HepG2 (cell line): ENCODE data around the gene MDH2. TPM values are rescaled to one million over a fixed set of nuclear protein-coding genes. Genes with fewer than 3 reads are reported as not detected.
A peak's percentile ranks its signal among the peaks of the same experiment; 100 is the strongest.

Source experiments
- BRCA1 ChIP-seq: sonication (generic); formaldehyde crosslinking; IDR thresholded peaks from 2 replicates; pipeline ENCODE4 v1.4.0; 2020; ENCODE audit warnings: missing genetic modification reagents
- FOSL2 ChIP-seq: sonication (generic); formaldehyde crosslinking; IDR thresholded peaks from 2 replicates; pipeline ENCODE4 v1.4.0; 2020; ENCODE audit warnings: missing genetic modification reagents
- GABPA ChIP-seq, 2 experiments: IDR thresholded peaks; 2 replicates each; pipeline ENCODE4 v1.6.1; 2011 to 2016; ENCODE audit warnings: low read depth in 2 of 2, low read length in 1 of 2, missing biosample characterization in 1 of 2, missing genetic modification characterization in 1 of 2
- KLF6 ChIP-seq: IDR thresholded peaks from 2 replicates; pipeline ENCODE4 v1.8.0; 2016; ENCODE audit warnings: missing biosample characterization, missing genetic modification reagents
- MAF1 ChIP-seq: sonication (generic); formaldehyde crosslinking; IDR thresholded peaks from 2 replicates; pipeline ENCODE4 v1.5.0; 2020; ENCODE audit warnings: missing genetic modification reagents, borderline replicate concordance
- NFYB ChIP-seq: sonication (generic); formaldehyde crosslinking; IDR thresholded peaks from 2 replicates; pipeline ENCODE4 v1.4.0; 2020; ENCODE audit warnings: missing genetic modification reagents
- RORA ChIP-seq: sonication (generic); formaldehyde crosslinking; IDR thresholded peaks from 2 replicates; pipeline ENCODE4 v1.5.0; 2020; ENCODE audit warnings: mild to moderate bottlenecking, missing genetic modification reagents, moderate library complexity
- TCF7 ChIP-seq: sonication (generic); IDR thresholded peaks from 2 replicates; pipeline ENCODE4 v1.6.1; 2016; ENCODE audit warnings: antibody characterized with exemption, low read depth
- ZFP41 ChIP-seq: sonication (generic); formaldehyde crosslinking; IDR thresholded peaks from 2 replicates; pipeline ENCODE4 v1.4.0; 2020; ENCODE audit warnings: mild to moderate bottlenecking, missing genetic modification reagents, borderline replicate concordance
- ZNF235 ChIP-seq: sonication (generic); formaldehyde crosslinking; IDR thresholded peaks from 2 replicates; pipeline ENCODE4 v1.8.1; 2023; ENCODE audit warnings: mild to moderate bottlenecking, missing genetic modification reagents, borderline replicate concordance
- ZNF251 ChIP-seq: sonication (generic); formaldehyde crosslinking; IDR thresholded peaks from 2 replicates; pipeline ENCODE4 v1.9.0; 2021; ENCODE audit warnings: mild to moderate bottlenecking, missing genetic modification reagents
- ZNF282 ChIP-seq: fragments of 450-650 bp; IDR thresholded peaks from 2 replicates; pipeline ENCODE4 v1.6.1; 2018; ENCODE audit not compliant: partially characterized antibody
- polyA plus RNA-seq, 8 experiments: library from polyadenylated mRNA; depleted of rRNA in 3 of 8; stranded (reverse) in 7 of 8; unstranded in 1 of 8; fragments of >200 nt; fragmentation: Illumina TruSeq in 4 of 8; extraction: Trizol in 4 of 8; gene quantifications; 2 replicates each; pipeline versions ENCODE4 v1.2.1 to v1.2.3, GENCODE V29; 2011 to 2016; ENCODE audit warnings: low read depth in 4 of 8, missing spikeins in 1 of 8, mixed read lengths in 1 of 8; ENCODE audit not compliant: insufficient read depth in 1 of 8
- total RNA-seq, 5 experiments: library from RNA; depleted of rRNA; stranded (reverse); fragments of >200 nt; fragmentation: Illumina TruSeq; extraction: Trizol; gene quantifications; 2 replicates each; pipeline ENCODE4 v1.2.3, GENCODE V29; 2016; ENCODE audit warnings: low read depth in 1 of 5
- TF ChIP-seq, protein P1 (sequence below): sonication (generic); formaldehyde crosslinking; IDR thresholded peaks from 2 replicates; pipeline ENCODE4 v1.4.0; 2020; ENCODE audit warnings: missing genetic modification reagents, borderline replicate concordance
- TF ChIP-seq, protein P2 (sequence below): sonication (generic); IDR thresholded peaks from 2 replicates; pipeline ENCODE4 v1.6.1; 2016; ENCODE audit warnings: low read depth, borderline replicate concordance
- TF ChIP-seq, protein P3 (sequence below): sonication (generic); formaldehyde crosslinking; IDR thresholded peaks from 2 replicates; pipeline ENCODE4 v1.8.0; 2022; ENCODE audit warnings: low read depth, missing genetic modification reagents
- TF ChIP-seq, protein P4 (sequence below): sonication (generic); formaldehyde crosslinking; IDR thresholded peaks from 2 replicates; pipeline ENCODE4 v1.4.0; 2020; ENCODE audit warnings: mild to moderate bottlenecking, missing genetic modification reagents, borderline replicate concordance

Gene MDH2
- total and polyA plus RNA-seq, 2 of the 13 experiments (the other 11 are each of a cell fraction or from before 2014, with no cell fraction given), result 81.4 to 90.3 TPM

DNA sequence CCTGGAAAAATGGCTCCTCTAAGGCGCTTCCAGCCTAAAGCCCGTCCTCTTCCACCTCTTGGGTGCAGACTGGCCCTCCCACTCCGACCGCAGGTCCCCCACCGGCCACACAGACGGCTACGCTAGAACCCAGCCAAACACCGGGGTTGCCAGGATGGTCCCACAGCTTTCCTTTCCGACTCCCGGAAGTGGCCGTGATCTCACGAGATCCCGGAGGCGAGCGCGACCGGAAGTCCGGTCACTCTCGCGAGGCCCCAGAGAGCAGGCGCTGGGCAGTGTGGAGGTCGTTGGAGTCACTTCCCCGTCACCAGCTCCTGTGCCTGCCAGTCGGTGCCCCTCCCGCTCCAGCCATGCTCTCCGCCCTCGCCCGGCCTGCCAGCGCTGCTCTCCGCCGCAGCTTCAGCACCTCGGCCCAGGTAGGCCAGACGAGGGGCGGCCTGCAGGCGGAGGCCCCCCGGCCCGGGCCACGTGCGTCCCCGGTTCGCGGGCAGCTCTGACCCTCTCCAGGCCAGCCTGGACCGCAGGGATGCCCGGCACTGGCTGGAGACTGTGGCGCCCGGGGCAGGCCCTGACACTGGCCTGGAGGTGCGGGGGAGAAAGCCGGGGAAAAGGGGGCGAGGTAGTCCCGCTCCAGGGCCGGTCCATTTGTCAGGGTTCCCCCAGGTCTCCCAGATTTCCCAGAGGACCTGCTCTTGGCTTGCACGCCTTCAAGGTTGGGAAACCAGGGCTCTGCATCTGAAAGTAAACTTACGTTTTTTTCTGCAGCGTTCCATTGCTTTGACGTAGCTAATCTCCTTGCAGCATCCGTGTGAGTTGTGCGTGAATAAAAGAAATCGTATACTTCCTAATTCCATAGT, at the start of gene MDH2, which contains the start of gene STYXL1 (continued):
- TF ChIP-seq MAF1 (CRISPR knock-in tag) (0 out of 2 replicates have a peak, but pooled peaks have one; percentile 78), BRCA1 (CRISPR knock-in tag) (0 out of 2 replicates have a peak, but pooled peaks have one; percentile 78), ZNF251 (CRISPR knock-in tag) (no peak), GABPA (IDR thresholded peaks at IDR 0.05; ENCODE audit: low read depth, low read length) (peak; percentile 97), GABPA (CRISPR knock-in tag; IDR thresholded peaks at IDR 0.05; ENCODE audit: low read depth) (peak; percentile 98), TCF7 (no peak), ZNF235 (CRISPR knock-in tag) (0 out of 2 replicates have a peak, but pooled peaks have one; percentile 25), ZNF282 (no peak), RORA (no peak), ZFP41 (peak; percentile 22; the same call in 1 of the 2 replicates), NFYB (CRISPR knock-in tag) (peak; percentile 53), KLF6 (peak; percentile 91), FOSL2 (peak; percentile 55)
- TF ChIP-seq, protein P1, sequence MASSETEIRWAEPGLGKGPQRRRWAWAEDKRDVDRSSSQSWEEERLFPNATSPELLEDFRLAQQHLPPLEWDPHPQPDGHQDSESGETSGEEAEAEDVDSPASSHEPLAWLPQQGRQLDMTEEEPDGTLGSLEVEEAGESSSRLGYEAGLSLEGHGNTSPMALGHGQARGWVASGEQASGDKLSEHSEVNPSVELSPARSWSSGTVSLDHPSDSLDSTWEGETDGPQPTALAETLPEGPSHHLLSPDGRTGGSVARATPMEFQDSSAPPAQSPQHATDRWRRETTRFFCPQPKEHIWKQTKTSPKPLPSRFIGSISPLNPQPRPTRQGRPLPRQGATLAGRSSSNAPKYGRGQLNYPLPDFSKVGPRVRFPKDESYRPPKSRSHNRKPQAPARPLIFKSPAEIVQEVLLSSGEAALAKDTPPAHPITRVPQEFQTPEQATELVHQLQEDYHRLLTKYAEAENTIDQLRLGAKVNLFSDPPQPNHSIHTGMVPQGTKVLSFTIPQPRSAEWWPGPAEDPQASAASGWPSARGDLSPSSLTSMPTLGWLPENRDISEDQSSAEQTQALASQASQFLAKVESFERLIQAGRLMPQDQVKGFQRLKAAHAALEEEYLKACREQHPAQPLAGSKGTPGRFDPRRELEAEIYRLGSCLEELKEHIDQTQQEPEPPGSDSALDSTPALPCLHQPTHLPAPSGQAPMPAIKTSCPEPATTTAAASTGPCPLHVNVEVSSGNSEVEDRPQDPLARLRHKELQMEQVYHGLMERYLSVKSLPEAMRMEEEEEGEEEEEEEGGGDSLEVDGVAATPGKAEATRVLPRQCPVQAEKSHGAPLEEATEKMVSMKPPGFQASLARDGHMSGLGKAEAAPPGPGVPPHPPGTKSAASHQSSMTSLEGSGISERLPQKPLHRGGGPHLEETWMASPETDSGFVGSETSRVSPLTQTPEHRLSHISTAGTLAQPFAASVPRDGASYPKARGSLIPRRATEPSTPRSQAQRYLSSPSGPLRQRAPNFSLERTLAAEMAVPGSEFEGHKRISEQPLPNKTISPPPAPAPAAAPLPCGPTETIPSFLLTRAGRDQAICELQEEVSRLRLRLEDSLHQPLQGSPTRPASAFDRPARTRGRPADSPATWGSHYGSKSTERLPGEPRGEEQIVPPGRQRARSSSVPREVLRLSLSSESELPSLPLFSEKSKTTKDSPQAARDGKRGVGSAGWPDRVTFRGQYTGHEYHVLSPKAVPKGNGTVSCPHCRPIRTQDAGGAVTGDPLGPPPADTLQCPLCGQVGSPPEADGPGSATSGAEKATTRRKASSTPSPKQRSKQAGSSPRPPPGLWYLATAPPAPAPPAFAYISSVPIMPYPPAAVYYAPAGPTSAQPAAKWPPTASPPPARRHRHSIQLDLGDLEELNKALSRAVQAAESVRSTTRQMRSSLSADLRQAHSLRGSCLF (CRISPR knock-in tag), result no peak; the same call in 1 of the 2 replicates
- TF ChIP-seq, protein P2, sequence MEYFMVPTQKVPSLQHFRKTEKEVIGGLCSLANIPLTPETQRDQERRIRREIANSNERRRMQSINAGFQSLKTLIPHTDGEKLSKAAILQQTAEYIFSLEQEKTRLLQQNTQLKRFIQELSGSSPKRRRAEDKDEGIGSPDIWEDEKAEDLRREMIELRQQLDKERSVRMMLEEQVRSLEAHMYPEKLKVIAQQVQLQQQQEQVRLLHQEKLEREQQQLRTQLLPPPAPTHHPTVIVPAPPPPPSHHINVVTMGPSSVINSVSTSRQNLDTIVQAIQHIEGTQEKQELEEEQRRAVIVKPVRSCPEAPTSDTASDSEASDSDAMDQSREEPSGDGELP, result peak; percentile 69; the same call in 1 of the 2 replicates
- TF ChIP-seq, protein P3, sequence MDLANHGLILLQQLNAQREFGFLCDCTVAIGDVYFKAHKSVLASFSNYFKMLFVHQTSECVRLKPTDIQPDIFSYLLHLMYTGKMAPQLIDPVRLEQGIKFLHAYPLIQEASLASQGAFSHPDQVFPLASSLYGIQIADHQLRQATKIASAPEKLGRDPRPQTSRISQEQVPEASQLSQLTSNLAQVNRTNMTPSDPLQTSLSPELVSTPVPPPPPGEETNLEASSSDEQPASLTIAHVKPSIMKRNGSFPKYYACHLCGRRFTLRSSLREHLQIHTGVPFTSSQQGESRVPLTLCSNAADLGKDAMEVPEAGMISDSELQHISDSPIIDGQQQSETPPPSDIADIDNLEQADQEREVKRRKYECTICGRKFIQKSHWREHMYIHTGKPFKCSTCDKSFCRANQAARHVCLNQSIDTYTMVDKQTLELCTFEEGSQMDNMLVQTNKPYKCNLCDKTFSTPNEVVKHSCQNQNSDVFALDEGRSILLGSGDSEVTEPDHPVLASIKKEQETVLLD (CRISPR knock-in tag), result no peak
- TF ChIP-seq, protein P4, sequence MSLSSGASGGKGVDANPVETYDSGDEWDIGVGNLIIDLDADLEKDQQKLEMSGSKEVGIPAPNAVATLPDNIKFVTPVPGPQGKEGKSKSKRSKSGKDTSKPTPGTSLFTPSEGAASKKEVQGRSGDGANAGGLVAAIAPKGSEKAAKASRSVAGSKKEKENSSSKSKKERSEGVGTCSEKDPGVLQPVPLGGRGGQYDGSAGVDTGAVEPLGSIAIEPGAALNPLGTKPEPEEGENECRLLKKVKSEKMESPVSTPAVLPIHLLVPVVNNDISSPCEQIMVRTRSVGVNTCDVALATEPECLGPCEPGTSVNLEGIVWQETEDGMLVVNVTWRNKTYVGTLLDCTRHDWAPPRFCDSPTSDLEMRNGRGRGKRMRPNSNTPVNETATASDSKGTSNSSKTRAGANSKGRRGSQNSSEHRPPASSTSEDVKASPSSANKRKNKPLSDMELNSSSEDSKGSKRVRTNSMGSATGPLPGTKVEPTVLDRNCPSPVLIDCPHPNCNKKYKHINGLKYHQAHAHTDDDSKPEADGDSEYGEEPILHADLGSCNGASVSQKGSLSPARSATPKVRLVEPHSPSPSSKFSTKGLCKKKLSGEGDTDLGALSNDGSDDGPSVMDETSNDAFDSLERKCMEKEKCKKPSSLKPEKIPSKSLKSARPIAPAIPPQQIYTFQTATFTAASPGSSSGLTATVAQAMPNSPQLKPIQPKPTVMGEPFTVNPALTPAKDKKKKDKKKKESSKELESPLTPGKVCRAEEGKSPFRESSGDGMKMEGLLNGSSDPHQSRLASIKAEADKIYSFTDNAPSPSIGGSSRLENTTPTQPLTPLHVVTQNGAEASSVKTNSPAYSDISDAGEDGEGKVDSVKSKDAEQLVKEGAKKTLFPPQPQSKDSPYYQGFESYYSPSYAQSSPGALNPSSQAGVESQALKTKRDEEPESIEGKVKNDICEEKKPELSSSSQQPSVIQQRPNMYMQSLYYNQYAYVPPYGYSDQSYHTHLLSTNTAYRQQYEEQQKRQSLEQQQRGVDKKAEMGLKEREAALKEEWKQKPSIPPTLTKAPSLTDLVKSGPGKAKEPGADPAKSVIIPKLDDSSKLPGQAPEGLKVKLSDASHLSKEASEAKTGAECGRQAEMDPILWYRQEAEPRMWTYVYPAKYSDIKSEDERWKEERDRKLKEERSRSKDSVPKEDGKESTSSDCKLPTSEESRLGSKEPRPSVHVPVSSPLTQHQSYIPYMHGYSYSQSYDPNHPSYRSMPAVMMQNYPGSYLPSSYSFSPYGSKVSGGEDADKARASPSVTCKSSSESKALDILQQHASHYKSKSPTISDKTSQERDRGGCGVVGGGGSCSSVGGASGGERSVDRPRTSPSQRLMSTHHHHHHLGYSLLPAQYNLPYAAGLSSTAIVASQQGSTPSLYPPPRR (CRISPR knock-in tag), result peak; percentile 43; the same call in 1 of the 2 replicates
